ENCODE measurements around the gene SNX12.

DNA sequence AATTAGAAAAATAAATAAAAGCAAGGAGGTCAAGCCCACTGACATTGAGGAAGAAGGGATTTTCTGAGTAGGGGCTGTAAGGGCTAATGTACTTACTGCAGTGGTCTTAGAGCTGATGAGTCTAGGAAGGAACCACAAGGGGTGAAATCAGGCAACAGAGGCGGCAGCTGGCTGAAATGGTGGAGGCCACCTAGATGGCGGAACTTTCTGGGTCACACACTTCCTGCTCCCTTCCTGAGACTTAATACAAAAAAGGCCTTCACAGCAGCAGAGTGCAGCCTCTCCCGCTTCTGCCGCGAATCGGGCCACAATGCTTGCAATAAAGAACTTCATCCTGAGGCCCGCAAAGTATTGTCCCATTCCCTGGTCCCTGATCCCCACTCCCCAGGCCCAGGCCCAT lies 15.4 kb downstream of the SNX12 start:
- TF ChIP-seq CEBPB (IDR thresholded peaks at IDR 0.05; ENCODE audit: low read depth, low read length) (no peak), BHLHE40 (IDR thresholded peaks at IDR 0.05; ENCODE audit: low read depth, low read length) (no peak), NFE2L2 (IDR thresholded peaks at IDR 0.05; ENCODE audit: low read depth, low read length) (no peak), POLR2A (IDR thresholded peaks at IDR 0.05; ENCODE audit: low read depth, low read length) (no peak), CHD1 (IDR thresholded peaks at IDR 0.05; ENCODE audit: low read depth, low read length) (no peak), MXI1 (IDR thresholded peaks at IDR 0.05; ENCODE audit: borderline replicate concordance, low read depth, low read length) (no peak), RAD21 (IDR thresholded peaks at IDR 0.05; ENCODE audit: low read length) (no peak)
- TF ChIP-seq, protein P1, sequence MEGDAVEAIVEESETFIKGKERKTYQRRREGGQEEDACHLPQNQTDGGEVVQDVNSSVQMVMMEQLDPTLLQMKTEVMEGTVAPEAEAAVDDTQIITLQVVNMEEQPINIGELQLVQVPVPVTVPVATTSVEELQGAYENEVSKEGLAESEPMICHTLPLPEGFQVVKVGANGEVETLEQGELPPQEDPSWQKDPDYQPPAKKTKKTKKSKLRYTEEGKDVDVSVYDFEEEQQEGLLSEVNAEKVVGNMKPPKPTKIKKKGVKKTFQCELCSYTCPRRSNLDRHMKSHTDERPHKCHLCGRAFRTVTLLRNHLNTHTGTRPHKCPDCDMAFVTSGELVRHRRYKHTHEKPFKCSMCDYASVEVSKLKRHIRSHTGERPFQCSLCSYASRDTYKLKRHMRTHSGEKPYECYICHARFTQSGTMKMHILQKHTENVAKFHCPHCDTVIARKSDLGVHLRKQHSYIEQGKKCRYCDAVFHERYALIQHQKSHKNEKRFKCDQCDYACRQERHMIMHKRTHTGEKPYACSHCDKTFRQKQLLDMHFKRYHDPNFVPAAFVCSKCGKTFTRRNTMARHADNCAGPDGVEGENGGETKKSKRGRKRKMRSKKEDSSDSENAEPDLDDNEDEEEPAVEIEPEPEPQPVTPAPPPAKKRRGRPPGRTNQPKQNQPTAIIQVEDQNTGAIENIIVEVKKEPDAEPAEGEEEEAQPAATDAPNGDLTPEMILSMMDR (conservative IDR thresholded peaks at IDR 0.05; ENCODE audit: low read depth, low read length), result no peak
